IMR-90 (cell line): Measurements from ENCODE around the gene TCF7L2. TPM values are rescaled to one million over a fixed set of nuclear protein-coding genes. Genes with fewer than 3 reads are reported as not detected.

Source experiments
- ATAC-seq: fragments of 200-7000 bp; cut with Tn5 transposase; 2 replicates; pipeline ENCODE4 v1.9.1; 2020; ENCODE audit warnings: low read depth, mild to moderate bottlenecking, moderate library complexity
- BruUV-seq: library from RNA; stranded (reverse); fragments of 400-500 nt; replicated peaks from 2 replicates; lab custom pipeline; 2021; lab: Mats Ljungman, UMichigan
- CTCF ChIA-PET: fragments of 300-600 bp; formaldehyde crosslinking; extraction: SDS; loops from one replicate; lab custom pipeline; 2021; ENCODE audit warnings: antibody characterized with exemption; lab: Yijun Ruan, JAX
- POLR2A ChIA-PET: fragments of 300-600 bp; sonication (Branson Sonifier 250); formaldehyde crosslinking; loops from one replicate; lab custom pipeline; 2022; ENCODE audit warnings: antibody characterized with exemption; ENCODE audit not compliant: unreplicated experiment; lab: Charles Lee
- DNase-seq: peaks from one replicate; pipeline ENCODE4 v3.0.0; 2013
- H2AFZ ChIP-seq: replicated peaks from 2 replicates; pipeline ENCODE3; 2013; ENCODE audit warnings: low read length, mild to moderate bottlenecking; ENCODE audit not compliant: poor library complexity
- H2AK5ac ChIP-seq: 2 replicates; pipeline ENCODE4 v1.6.1; 2013; ENCODE audit warnings: low read depth, low read length, inconsistent platforms
- H2AK9ac ChIP-seq: replicated peaks from 2 replicates; pipeline ENCODE3; 2013; ENCODE audit warnings: mild to moderate bottlenecking, low read depth, low read length, moderate library complexity; ENCODE audit not compliant: poor library complexity
- H2BK120ac ChIP-seq: 2 replicates; pipeline ENCODE4 v1.6.1; 2013; ENCODE audit warnings: low read depth, low read length, inconsistent platforms
- H2BK15ac ChIP-seq: 3 replicates; pipeline ENCODE4 v1.6.1; 2013; ENCODE audit warnings: low read depth, low read length, inconsistent platforms
- H2BK20ac ChIP-seq: 2 replicates; pipeline ENCODE4 v1.6.1; 2013; ENCODE audit warnings: low read depth, mild to moderate bottlenecking, inconsistent platforms, low read length, moderate library complexity
- H2BK5ac ChIP-seq: 2 replicates; pipeline ENCODE4 v1.6.1; 2013; ENCODE audit warnings: mild to moderate bottlenecking, low read depth, low read length, inconsistent platforms; ENCODE audit not compliant: poor library complexity, severe bottlenecking
- H3K14ac ChIP-seq: replicated peaks from 2 replicates; pipeline ENCODE4 v1.6.1; 2013; ENCODE audit warnings: low read depth, low read length, inconsistent platforms
- H3K18ac ChIP-seq: 2 replicates; pipeline ENCODE4 v1.6.1; 2013; ENCODE audit warnings: low read depth, low read length, control low read depth
- H3K23ac ChIP-seq: 2 replicates; pipeline ENCODE4 v1.6.1; 2013; ENCODE audit warnings: low read depth, low read length, inconsistent platforms
- H3K27ac ChIP-seq: 2 replicates; pipeline ENCODE4 v1.5.1; 2013; ENCODE audit warnings: mild to moderate bottlenecking, control low read depth, low read length; ENCODE audit not compliant: insufficient read depth
- H3K27me3 ChIP-seq: 2 replicates; pipeline ENCODE4 v1.6.1; 2013; ENCODE audit warnings: low read length; ENCODE audit not compliant: control insufficient read depth, insufficient read depth
- H3K36me3 ChIP-seq: 2 replicates; pipeline ENCODE4 v1.6.1; 2013; ENCODE audit warnings: low read length, mixed read lengths; ENCODE audit not compliant: control insufficient read depth, insufficient read depth
- H3K4ac ChIP-seq: 2 replicates; pipeline ENCODE4 v1.6.1; 2013; ENCODE audit warnings: low read depth, low read length, inconsistent platforms
- H3K4me1 ChIP-seq: 2 replicates; pipeline ENCODE4 v1.6.1; 2013; ENCODE audit warnings: low read length, mixed read lengths; ENCODE audit not compliant: control insufficient read depth, insufficient read depth
- H3K4me2 ChIP-seq: 2 replicates; pipeline ENCODE4 v1.6.1; 2013; ENCODE audit warnings: low read depth, mild to moderate bottlenecking, control low read depth, low read length, moderate library complexity
- H3K4me3 ChIP-seq: 2 replicates; pipeline ENCODE4 v1.5.1; 2013; ENCODE audit warnings: low read depth, mild to moderate bottlenecking, control low read depth, low read length, moderate library complexity; ENCODE audit not compliant: insufficient read depth
- H3K56ac ChIP-seq: 2 replicates; pipeline ENCODE4 v1.6.1; 2013; ENCODE audit warnings: low read length, inconsistent platforms; ENCODE audit not compliant: insufficient read depth; ENCODE audit errors: extremely low read depth
- H3K79me1 ChIP-seq, 2 experiments: 2 replicates each; pipeline ENCODE4 v1.6.1; 2013; ENCODE audit warnings: low read length in 2 of 2, inconsistent platforms in 1 of 2, low read depth in 1 of 2
- H3K9ac ChIP-seq: 2 replicates; pipeline ENCODE4 v1.6.1; 2013; ENCODE audit warnings: low read depth, low read length, control low read depth
- H3K9me1 ChIP-seq: 2 replicates; pipeline ENCODE4 v1.6.1; 2013; ENCODE audit warnings: low read length, inconsistent platforms; ENCODE audit not compliant: insufficient read depth
- H3K9me3 ChIP-seq: 2 replicates; pipeline ENCODE4 v1.6.1; 2013; ENCODE audit warnings: low read length; ENCODE audit not compliant: control insufficient read depth, insufficient read depth
- H4K20me1 ChIP-seq: 2 replicates; pipeline ENCODE4 v1.6.1; 2013; ENCODE audit warnings: low read length, inconsistent platforms; ENCODE audit not compliant: insufficient read depth
- H4K5ac ChIP-seq: 2 replicates; pipeline ENCODE4 v1.6.1; 2013; ENCODE audit warnings: mild to moderate bottlenecking, low read depth, low read length, control low read depth
- H4K8ac ChIP-seq, 2 experiments: 2 replicates each; pipeline ENCODE4 v1.6.1; 2013; ENCODE audit warnings: low read depth in 2 of 2, low read length in 2 of 2, control low read depth in 1 of 2, inconsistent platforms in 1 of 2
- H4K91ac ChIP-seq: 2 replicates; pipeline ENCODE4 v1.6.1; 2013; ENCODE audit warnings: low read depth, low read length, inconsistent platforms; ENCODE audit not compliant: insufficient read depth
- CEBPB ChIP-seq: IDR thresholded peaks from 2 replicates; pipeline ENCODE4 v1.6.1; 2012; ENCODE audit warnings: low read depth, low read length, improper control_type of control experiment
- CHD1 ChIP-seq: IDR thresholded peaks from 2 replicates; pipeline ENCODE4 v1.6.1; 2012; ENCODE audit warnings: low read depth, low read length, improper control_type of control experiment
- POLR2A ChIP-seq: IDR thresholded peaks from 2 replicates; pipeline ENCODE4 v1.6.1; 2012; ENCODE audit warnings: mild to moderate bottlenecking, low read depth, low read length
- WGBS, 2 experiments: methylation state at CpG; one replicate each; pipeline versions ENCODE4 v1.1.5 to v1.1.7; 2013; ENCODE audit warnings: missing lambda C conversion rate in 2 of 2; ENCODE audit not compliant: insufficient read length in 1 of 2; ENCODE audit errors: extremely low coverage in 2 of 2; 5-methylcytosine and 5-hydroxymethylcytosine counted together
- dilution Hi-C: fragments of 300-500 bp; cut with HindIII; formaldehyde crosslinking; loops from one replicate; pipeline ENCODE4 v1.14.3; 2018; ENCODE audit warnings: low sequenced_read_pairs; ENCODE audit not compliant: unreplicated experiment
- in situ Hi-C: fragments of 300-500 bp; cut with MboI; formaldehyde crosslinking; loops from 3 replicates; pipeline ENCODE4 v1.14.3; 2019; ENCODE audit warnings: low sequenced_read_pairs, inconsistent platforms, mixed read lengths
- intact Hi-C: fragments of 100-400 bp; cut with micrococcal nuclease; formaldehyde crosslinking; loops from 2 replicates; pipeline ENCODE4 v1.10.0; 2022
- polyA plus RNA-seq, 3 experiments: library from polyadenylated mRNA; depleted of rRNA; stranded (reverse); fragments of >200 nt; gene quantifications; 2 replicates each; pipeline ENCODE4 v1.2.3, GENCODE V29; 2012; ENCODE audit warnings: low replicate concordance in 1 of 3
- total RNA-seq: library from RNA; depleted of rRNA; stranded (reverse); fragments of >200 nt; gene quantifications from 2 replicates; pipeline ENCODE4 v1.2.3, GENCODE V29; 2012

Gene TCF7L2
- total and polyA plus RNA-seq, 2 of the 4 experiments (the other 2 are of a cell fraction): 1.3 to 12.2 TPM

GRCh38 chr10:113025487-113025886 lies 75.4 kb downstream of the TCF7L2 start:
- Histone ChIP-seq H2AK5ac (no peak overlapping the region), H3K79me1 (peaks cover 36 to 75% of the 10 kb centered on the region in 2 experiments), H3K4ac (no peak overlapping the region), H3K4me3 (no peak overlapping the region), H3K9me1 (peaks cover 15% of the 10 kb centered on the region), H3K56ac (no peak overlapping the region), H4K91ac (no peak overlapping the region), H3K9me3 (no peaks in the 10 kb centered on the region), H3K4me1 (peaks cover 21% of the 10 kb centered on the region), H3K27me3 (no peaks in the 10 kb centered on the region), H2BK20ac (no peak overlapping the region), H3K23ac (no peak overlapping the region), H2BK15ac (no peak overlapping the region), H2AK9ac (no peak overlapping the region), H2AFZ (no peak overlapping the region), H3K4me2 (no peak overlapping the region), H2BK5ac (no peak overlapping the region), H4K5ac (no peak overlapping the region), H3K14ac (no peak overlapping the region), H4K8ac (no peak overlapping the region), H3K9ac (no peak overlapping the region), H4K20me1 (peaks cover 61% of the 10 kb centered on the region), H2BK120ac (no peak overlapping the region), H3K36me3 (no peaks in the 10 kb centered on the region), H3K27ac (no peak overlapping the region), H3K18ac (no peak overlapping the region)
- POLR2A ChIA-PET: no interaction called here
- intact Hi-C loops: no loop called here
- dilution Hi-C loops: no loop called here
- DNase-seq: no peak
- TF ChIP-seq CEBPB (no peak), CHD1 (no peak), POLR2A (no peak)
- WGBS, 2 experiments: no CpG with 5 or more reads among the region's 6 CpGs
- ATAC-seq: no peak
- CTCF ChIA-PET: no interaction called here
- in situ Hi-C loops: no loop called here
- BruUV-seq: no TSS peak
